Caco-2 (cell line): ENCODE results near the gene NUSAP1. TPM values are rescaled to one million over a fixed set of nuclear protein-coding genes. Genes with fewer than 3 reads are reported as not detected.

Experiments
- BruUV-seq: library from RNA; stranded (reverse); fragments of 400-500 nt; replicated peaks from 2 replicates; lab custom pipeline; 2021; lab: Mats Ljungman, UMichigan
- CTCF ChIA-PET: fragments of 300-600 bp; sonication (Branson Sonifier 250); formaldehyde crosslinking; loops from one replicate; lab custom pipeline; 2022; ENCODE audit warnings: antibody characterized with exemption; lab: Charles Lee
- POLR2A ChIA-PET: fragments of 300-600 bp; sonication (Branson Sonifier 250); formaldehyde crosslinking; loops from one replicate; lab custom pipeline; 2022; ENCODE audit warnings: antibody characterized with exemption; lab: Charles Lee
- DNase-seq, 2 experiments: peaks; one replicate each; pipeline versions ENCODE4 v3.0.0 to v3.0.0-alpha.2; 2020 to 2022
- H3K27me3 ChIP-seq: replicated peaks from 2 replicates; pipeline ENCODE4 v1.6.0; 2011; ENCODE audit warnings: low read length; ENCODE audit not compliant: control insufficient read depth, insufficient read depth
- H3K36me3 ChIP-seq: 2 replicates; pipeline ENCODE4 v1.5.1; 2011; ENCODE audit warnings: low read length; ENCODE audit not compliant: control insufficient read depth, insufficient read depth
- H3K4me1 ChIP-seq: fragments of 250-450 bp; sonication (Bioruptor Pico); 2 replicates; pipeline ENCODE4 v1.5.1; 2020; ENCODE audit warnings: mild to moderate bottlenecking
- H3K4me3 ChIP-seq: 2 replicates; pipeline ENCODE4 v1.5.1; 2011; ENCODE audit warnings: low read depth, mild to moderate bottlenecking, control low read depth, low read length
- H3K9me3 ChIP-seq: fragments of 250-450 bp; sonication (Bioruptor Pico); 2 replicates; pipeline ENCODE4 v1.5.1; 2020; ENCODE audit warnings: mild to moderate bottlenecking, moderate library complexity
- H3K27ac Mint-ChIP-seq: one replicate; pipeline ENCODE4 v1.8.0; 2022; ENCODE audit warnings: mixed read lengths; ENCODE audit not compliant: unreplicated experiment
- H3K27me3 Mint-ChIP-seq: one replicate; pipeline ENCODE4 v1.8.0; 2022; ENCODE audit warnings: mixed read lengths; ENCODE audit not compliant: insufficient read depth, unreplicated experiment
- H3K36me3 Mint-ChIP-seq: one replicate; pipeline ENCODE4 v1.8.0; 2022; ENCODE audit warnings: mild to moderate bottlenecking, mixed read lengths; ENCODE audit not compliant: insufficient read depth, unreplicated experiment
- H3K4me1 Mint-ChIP-seq: one replicate; pipeline ENCODE4 v1.8.0; 2022; ENCODE audit warnings: low read depth, mixed read lengths; ENCODE audit not compliant: unreplicated experiment
- H3K4me3 Mint-ChIP-seq: one replicate; pipeline ENCODE4 v1.8.0; 2022; ENCODE audit warnings: mild to moderate bottlenecking, moderate library complexity, mixed read lengths; ENCODE audit not compliant: unreplicated experiment
- H3K9me3 Mint-ChIP-seq: one replicate; pipeline ENCODE4 v1.8.0; 2022; ENCODE audit warnings: mixed read lengths; ENCODE audit not compliant: unreplicated experiment
- CTCF ChIP-seq, 2 experiments: fragments of 200-600 bp in 1 of 2; IDR thresholded peaks; 1 replicate in 1 of 2; 2 replicates in 1 of 2; pipeline versions ENCODE4 v1.5.1 to v1.8.0; 2011 to 2022; ENCODE audit warnings: antibody characterized with exemption in 1 of 2, control low read depth in 1 of 2, inconsistent platforms in 1 of 2, low read depth in 1 of 2, low read length in 1 of 2, mild to moderate bottlenecking in 1 of 2, moderate library complexity in 1 of 2; ENCODE audit not compliant: insufficient read depth in 1 of 2, severe bottlenecking in 1 of 2, unreplicated experiment in 1 of 2
- intact Hi-C: fragments of 100-400 bp; cut with micrococcal nuclease; formaldehyde crosslinking; loops from one replicate; pipeline ENCODE4 v1.10.0; 2022; ENCODE audit not compliant: unreplicated experiment
- total RNA-seq: library from RNA; stranded (reverse); gene quantifications from 2 replicates; pipeline ENCODE4 v1.2.3, GENCODE V29; 2022

Gene NUSAP1
- total RNA-seq, 1 experiment from 2014 or later: 106 TPM

DNA sequence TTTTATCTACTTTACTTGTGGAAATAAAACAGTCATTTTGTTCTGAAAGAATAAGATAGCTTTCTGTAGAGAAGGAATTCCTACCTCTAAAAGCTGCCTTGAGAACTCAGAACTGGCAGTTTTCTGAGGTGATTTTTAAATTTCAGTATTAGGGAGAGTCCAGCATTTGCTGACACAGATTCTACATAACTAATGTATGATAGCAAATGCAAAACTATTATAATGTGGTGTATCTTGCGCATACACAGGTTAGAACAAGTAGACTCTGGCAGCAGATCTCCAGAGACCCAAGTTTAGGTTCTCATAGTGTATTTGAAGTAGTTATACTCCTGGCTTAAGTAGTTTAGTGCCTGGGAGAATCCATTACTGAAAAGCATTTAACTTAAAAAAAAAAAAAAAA is 31.1 kb upstream of the NUSAP1 start:
- Histone ChIP-seq H3K4me1 (no peaks in the 10 kb centered on the region), H3K9me3 (no peaks in the 10 kb centered on the region), H3K4me3 (no peak overlapping the region), H3K36me3 (no peaks in the 10 kb centered on the region), H3K27me3 (no peaks in the 10 kb centered on the region)
- POLR2A ChIA-PET: interaction anchor here (0.7 kb wide), 1 partner anchor 372 kb away, joined by 3 read pairs; no protein-coding TSS in a partner anchor
- intact Hi-C loops: no loop called here
- Mint-ChIP-seq H3K9me3 (no peaks in the 10 kb centered on the region), H3K4me3 (no peak overlapping the region), H3K27me3 (no peaks in the 10 kb centered on the region), H3K36me3 (peaks cover 11% of the 10 kb centered on the region), H3K4me1 (no peaks in the 10 kb centered on the region), H3K27ac (no peak overlapping the region)
- no peak for DNase-seq
- no peak for TF ChIP-seq CTCF (IDR thresholded peaks at IDR 0.05; ENCODE audit: insufficient read depth in 1 of 2, low read depth in 1 of 2, low read length in 1 of 2, severe bottlenecking in 1 of 2, unreplicated experiment in 1 of 2)
- BruUV-seq: no TSS peak
- CTCF ChIA-PET: no interaction called here

GRCh38 chr15:41304149-41304770 is 28.4 kb upstream of the NUSAP1 start:
- Mint-ChIP-seq H3K4me1 (no peaks in the 10 kb centered on the region), H3K9me3 (no peaks in the 10 kb centered on the region), H3K36me3 (peaks cover 11% of the 10 kb centered on the region), H3K4me3 (no peak overlapping the region), H3K27ac (no peak overlapping the region), H3K27me3 (no peaks in the 10 kb centered on the region)
- Histone ChIP-seq H3K27me3 (no peaks in the 10 kb centered on the region), H3K36me3 (no peaks in the 10 kb centered on the region), H3K9me3 (no peaks in the 10 kb centered on the region), H3K4me1 (no peaks in the 10 kb centered on the region), H3K4me3 (no peak overlapping the region)
- no peak for TF ChIP-seq CTCF (IDR thresholded peaks at IDR 0.05; ENCODE audit: insufficient read depth in 1 of 2, low read depth in 1 of 2, low read length in 1 of 2, severe bottlenecking in 1 of 2, unreplicated experiment in 1 of 2)
- DNase-seq: no peak
- intact Hi-C loops: no loop called here
- BruUV-seq: TSS peak; percentile 2
- POLR2A ChIA-PET: interaction anchor here (0.6 kb wide), 1 partner anchor 55 kb away, joined by 4 read pairs; no protein-coding TSS in a partner anchor
- CTCF ChIA-PET: no interaction called here

DNA sequence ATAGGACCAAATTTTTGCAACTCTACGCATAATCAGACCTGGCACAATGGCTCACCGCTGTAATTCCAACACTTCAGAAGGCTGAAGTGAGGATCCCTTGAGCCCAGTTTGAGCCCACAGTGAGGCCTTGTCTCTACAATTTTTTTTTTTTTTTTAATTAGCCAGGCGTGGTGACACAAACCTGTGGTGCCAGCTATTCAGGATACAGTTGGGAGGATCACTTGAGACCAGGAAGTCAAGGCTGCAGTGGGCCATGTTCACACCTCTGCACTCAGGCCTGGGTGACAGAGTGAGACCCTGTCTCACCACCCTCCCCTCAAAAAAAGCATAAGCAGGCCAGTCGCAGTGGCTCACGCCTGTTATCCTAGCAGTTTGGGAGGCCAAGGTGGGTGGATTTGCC is 25.0 kb upstream of the NUSAP1 start:
- no TSS peak for BruUV-seq
- Mint-ChIP-seq H3K27me3 (no peaks in the 10 kb centered on the region), H3K36me3 (peaks cover 19% of the 10 kb centered on the region), H3K27ac (no peak overlapping the region), H3K9me3 (no peaks in the 10 kb centered on the region), H3K4me1 (no peaks in the 10 kb centered on the region), H3K4me3 (no peak overlapping the region)
- Histone ChIP-seq H3K4me1 (no peaks in the 10 kb centered on the region), H3K4me3 (no peak overlapping the region), H3K27me3 (no peaks in the 10 kb centered on the region), H3K36me3 (peaks cover 1% of the 10 kb centered on the region; the same call in 1 of the 2 replicates), H3K9me3 (no peaks in the 10 kb centered on the region)
- ChIA-PET CTCF (interaction anchor here (0.6 kb wide), 1 partner anchor 409 kb away, joined by 3 read pairs; no protein-coding TSS in a partner anchor), POLR2A (no interaction called here)
- no peak for TF ChIP-seq CTCF (IDR thresholded peaks at IDR 0.05; ENCODE audit: insufficient read depth in 1 of 2, low read depth in 1 of 2, low read length in 1 of 2, severe bottlenecking in 1 of 2, unreplicated experiment in 1 of 2)
- intact Hi-C loops: no loop called here
- no peak for DNase-seq
